HFFc6 (cell line): ENCODE results near the gene KRTAP3-3. TPM values are rescaled to one million over a fixed set of nuclear protein-coding genes. Genes with fewer than 3 reads are reported as not detected.

Experiments
- DNase-seq: peaks from one replicate; pipeline ENCODE4 v3.0.0-alpha.2; 2018
- H3K27ac Mint-ChIP-seq: 2 replicates; pipeline ENCODE4 v1.8.0; 2020; ENCODE audit warnings: mild to moderate bottlenecking, mixed read lengths
- H3K27me3 Mint-ChIP-seq: 2 replicates; pipeline ENCODE4 v1.8.0; 2021; ENCODE audit warnings: mild to moderate bottlenecking, moderate library complexity, mixed read lengths; ENCODE audit not compliant: insufficient read depth
- H3K36me3 Mint-ChIP-seq: 2 replicates; pipeline ENCODE4 v1.8.0; 2021; ENCODE audit warnings: low read depth, mixed read lengths
- H3K4me1 Mint-ChIP-seq: 2 replicates; pipeline ENCODE4 v1.8.0; 2020; ENCODE audit warnings: low read depth, mixed read lengths
- H3K4me3 Mint-ChIP-seq: 2 replicates; pipeline ENCODE4 v1.8.0; 2020; ENCODE audit warnings: mild to moderate bottlenecking, moderate library complexity, mixed read lengths
- H3K9me3 Mint-ChIP-seq: 2 replicates; pipeline ENCODE4 v1.8.0; 2020; ENCODE audit warnings: mild to moderate bottlenecking, mixed read lengths
- CTCF ChIP-seq: fragments of 200-600 bp; sonication (generic); IDR thresholded peaks from 2 replicates; pipeline ENCODE4 v1.5.0; 2021; ENCODE audit warnings: antibody characterized with exemption, mild to moderate bottlenecking
- total RNA-seq, 6 experiments: library from RNA; stranded (reverse); fragmentation: NEBNext Ultra II Directional; extraction: Animal tissue kit (Norgen Biotek cat#: 25700); gene quantifications; 2 replicates in 1 of 6; 3 replicates in 5 of 6; pipeline ENCODE4 v1.2.3, GENCODE V29; 2021

Gene KRTAP3-3
- total RNA-seq, 6 experiments from 2014 or later: not detected

GRCh38 chr17:41010441-41010840, 16.5 kb upstream of the KRTAP3-3 start:
- DNase-seq: no peak
- no peaks in the 10 kb centered on the region for H3K27me3 Mint-ChIP-seq
- H3K4me3 Mint-ChIP-seq: no peak overlapping the region
- no peak for TF ChIP-seq CTCF
- no peaks in the 10 kb centered on the region for H3K9me3 Mint-ChIP-seq
- peaks cover 32% of the 10 kb centered on the region for H3K4me1 Mint-ChIP-seq
- no peaks in the 10 kb centered on the region for H3K36me3 Mint-ChIP-seq
- H3K27ac Mint-ChIP-seq: no peak overlapping the region

- H3K27me3 Mint-ChIP-seq: no peaks in the 10 kb centered on the region
- no peak for DNase-seq
- no peaks in the 10 kb centered on the region for H3K36me3 Mint-ChIP-seq
- no peak for TF ChIP-seq CTCF
- no peak overlapping the region for H3K4me3 Mint-ChIP-seq
- no peak overlapping the region for H3K27ac Mint-ChIP-seq
- H3K9me3 Mint-ChIP-seq: no peaks in the 10 kb centered on the region
- peaks cover 32% of the 10 kb centered on the region for H3K4me1 Mint-ChIP-seq
These were observed 16.0 kb upstream of the KRTAP3-3 start for GRCh38 chr17:41009936-41010335.

GRCh38 chr17:41009301-41009760, 15.4 kb upstream of the KRTAP3-3 start:
- no peaks in the 10 kb centered on the region for H3K9me3 Mint-ChIP-seq

GRCh38 chr17:41008811-41009210, 14.8 kb upstream of the KRTAP3-3 start, which contains the start of gene KRTAP3-1:
KRTAP3-1 (minus strand) TSS chr17:41009128; CDS start chr17:41009074, 54 bp downstream.
- H3K9me3 Mint-ChIP-seq: no peaks in the 10 kb centered on the region
- H3K27ac Mint-ChIP-seq: no peak within 1 kb of the TSS
- peaks cover 31% of the 10 kb centered on the region for H3K4me1 Mint-ChIP-seq
- no peaks in the 10 kb centered on the region for H3K27me3 Mint-ChIP-seq
- DNase-seq: no peak
- no peaks in the 10 kb centered on the region for H3K36me3 Mint-ChIP-seq
- TF ChIP-seq CTCF: no peak
- H3K4me3 Mint-ChIP-seq: no peak within 1 kb of the TSS

More at GRCh38 chr17:41009301-41009760, 15.4 kb upstream of the KRTAP3-3 start:
- no peak for DNase-seq
- no peak for TF ChIP-seq CTCF
- Mint-ChIP-seq H3K36me3 (no peaks in the 10 kb centered on the region), H3K4me1 (peaks cover 32% of the 10 kb centered on the region), H3K4me3 (no peak overlapping the region), H3K27me3 (no peaks in the 10 kb centered on the region), H3K27ac (no peak overlapping the region)

- Mint-ChIP-seq H3K9me3 (no peaks in the 10 kb centered on the region), H3K36me3 (no peaks in the 10 kb centered on the region), H3K4me1 (peaks cover 30% of the 10 kb centered on the region), H3K27ac (no peak overlapping the region), H3K4me3 (no peak overlapping the region), H3K27me3 (no peaks in the 10 kb centered on the region)
- no peak for TF ChIP-seq CTCF
- no peak for DNase-seq
These were observed 10.4 kb upstream of the KRTAP3-3 start for GRCh38 chr17:41004397-41004796.

- H3K36me3 Mint-ChIP-seq: no peaks in the 10 kb centered on the region
- H3K27ac Mint-ChIP-seq: no peak overlapping the region
- TF ChIP-seq CTCF: no peak
- no peak overlapping the region for H3K4me3 Mint-ChIP-seq
- H3K9me3 Mint-ChIP-seq: no peaks in the 10 kb centered on the region
- H3K4me1 Mint-ChIP-seq: peaks cover 25% of the 10 kb centered on the region
- no peaks in the 10 kb centered on the region for H3K27me3 Mint-ChIP-seq
- DNase-seq: no peak
These were observed 10.0 kb upstream of the KRTAP3-3 start for GRCh38 chr17:41003926-41004325.
